SIG-M5 treated with dmso at 0.1 percent for 504 hours (cell line): ENCODE results near the gene TUBA1A.
"Not testable (repeated sequence)": the region's sequence is repeated elsewhere in the genome, so short reads cannot be mapped to it uniquely, and the experiment has no call there.

Experiments
- DNase-seq: peaks from one replicate; lab custom pipeline; 2025; ENCODE audit not compliant: unreplicated experiment; lab: John Stamatoyannopoulos, UW

TUBA1A gene

GRCh38 chr12:49160399-49160798, 28.5 kb downstream of the TUBA1A start:
- no peak for DNase-seq

GRCh38 chr12:49154221-49154620, 34.7 kb downstream of the TUBA1A start:
- DNase-seq: no peak

GRCh38 chr12:49147384-49147783, 41.5 kb downstream of the TUBA1A start:
- DNase-seq: no peak

- no peak for DNase-seq
Measured at GRCh38 chr12:49146406-49146805, 42.5 kb downstream of the TUBA1A start.

- DNase-seq: no peak
Measured at GRCh38 chr12:49144384-49144783, 44.5 kb downstream of the TUBA1A start.

- no peak for DNase-seq
Measured at GRCh38 chr12:49138999-49139398, 49.9 kb downstream of the TUBA1A start.

- DNase-seq: no peak
Measured at GRCh38 chr12:49138587-49138986, 50.3 kb downstream of the TUBA1A start.

- DNase-seq: no peak
Measured at GRCh38 chr12:49137476-49137875, 51.4 kb downstream of the TUBA1A start.

GRCh38 chr12:49136997-49137396, 51.9 kb downstream of the TUBA1A start:
- not testable (repeated sequence) for DNase-seq
